Transverse colon (tissue), 4 donors: ENCODE data around the gene DNHD1. TPM values are rescaled to one million over a fixed set of nuclear protein-coding genes. Genes with fewer than 3 reads are reported as not detected.

ENCODE experiments used
- DNase-seq: peaks from one replicate; pipeline ENCODE4 v3.0.0-alpha.2; 2019
- H3K27ac ChIP-seq, 4 donors: fragments of 200-600 bp; sonication (generic); 2 replicates each; pipeline ENCODE4 v1.5.1; 2016 to 2018; ENCODE audit warnings: inconsistent platforms in 4 of 4
- H3K27me3 ChIP-seq: fragments of 200-600 bp; sonication (generic); 2 replicates; pipeline ENCODE4 v1.5.1; 2017; ENCODE audit warnings: inconsistent platforms
- H3K36me3 ChIP-seq, 4 donors: fragments of 200-600 bp; sonication (generic); 2 replicates each; pipeline ENCODE4 v1.5.1; 2017 to 2019; ENCODE audit warnings: inconsistent platforms in 4 of 4
- H3K4me1 ChIP-seq, 4 donors: fragments of 200-600 bp; sonication (generic); 2 replicates each; pipeline ENCODE4 v1.5.1; 2017 to 2020; ENCODE audit warnings: inconsistent platforms in 4 of 4
- H3K4me3 ChIP-seq, 4 donors: fragments of 200-600 bp; sonication (generic); 1 replicate in 1 of 4; 2 replicates in 3 of 4; pipeline versions ENCODE4 v1.5.1 to v1.6.1; 2017 to 2019; ENCODE audit warnings: inconsistent platforms in 4 of 4
- H3K9me3 ChIP-seq, 2 donors: fragments of 200-600 bp; sonication (generic); 2 replicates each; pipeline ENCODE4 v1.5.1; 2017 to 2019; ENCODE audit warnings: inconsistent platforms in 2 of 2
- CTCF ChIP-seq, 5 experiments: fragments of 200-600 bp in 3 of 5; fragments of 450-650 bp in 2 of 5; sonication (generic) in 3 of 5; IDR thresholded peaks; 1 replicate in 2 of 5; 2 replicates in 3 of 5; pipeline ENCODE4 v1.5.1; 2016 to 2017; ENCODE audit warnings: antibody characterized with exemption in 5 of 5, inconsistent platforms in 3 of 5, mild to moderate bottlenecking in 2 of 5, moderate library complexity in 1 of 5
- EP300 ChIP-seq: sonication (generic); formaldehyde crosslinking; IDR thresholded peaks from one replicate; pipeline ENCODE4 v1.6.1; 2017; ENCODE audit warnings: antibody characterized with exemption, low read depth
- POLR2A ChIP-seq: fragments of 450-650 bp; IDR thresholded peaks from one replicate; pipeline ENCODE4 v1.6.1; 2016; ENCODE audit warnings: antibody characterized with exemption, mild to moderate bottlenecking, moderate library complexity
- POLR2AphosphoS5 ChIP-seq, 3 donors: sonication (generic); formaldehyde crosslinking; IDR thresholded peaks; one replicate each; pipeline ENCODE4 v1.6.1; 2016; ENCODE audit warnings: antibody characterized with exemption in 3 of 3
- WGBS, 2 donors: methylation state at CpG; one replicate each; pipeline ENCODE4 v1.1.5; 2018; ENCODE audit warnings: low coverage in 1 of 2; 5-methylcytosine and 5-hydroxymethylcytosine counted together
- in situ Hi-C, 4 donors: fragments of 200-750 bp; cut with MboI; loops; one replicate each; pipeline versions ENCODE4 v1.15.0 to v1.15.1; 2017; ENCODE audit warnings: low sequenced_read_pairs in 3 of 4, low pct_ligation_motif_present in 1 of 4, low pct_unique_long_range_greater_than_20kb in 1 of 4
- intact Hi-C: fragments of 100-400 bp; cut with DNase I; formaldehyde crosslinking; loops from one replicate; pipeline ENCODE4 v1.15.1; 2023; ENCODE audit warnings: low total_unique reads
- total RNA-seq, 4 donors: library from RNA; depleted of rRNA; stranded (reverse); fragments of >200 nt; gene quantifications; one replicate each; pipeline ENCODE4 v1.1.0, GENCODE V29; 2016

The DNHD1 gene
- total RNA-seq, 4 donors from 2014 or later = 19.3 to 57.5 (median 34.0) TPM

DNA sequence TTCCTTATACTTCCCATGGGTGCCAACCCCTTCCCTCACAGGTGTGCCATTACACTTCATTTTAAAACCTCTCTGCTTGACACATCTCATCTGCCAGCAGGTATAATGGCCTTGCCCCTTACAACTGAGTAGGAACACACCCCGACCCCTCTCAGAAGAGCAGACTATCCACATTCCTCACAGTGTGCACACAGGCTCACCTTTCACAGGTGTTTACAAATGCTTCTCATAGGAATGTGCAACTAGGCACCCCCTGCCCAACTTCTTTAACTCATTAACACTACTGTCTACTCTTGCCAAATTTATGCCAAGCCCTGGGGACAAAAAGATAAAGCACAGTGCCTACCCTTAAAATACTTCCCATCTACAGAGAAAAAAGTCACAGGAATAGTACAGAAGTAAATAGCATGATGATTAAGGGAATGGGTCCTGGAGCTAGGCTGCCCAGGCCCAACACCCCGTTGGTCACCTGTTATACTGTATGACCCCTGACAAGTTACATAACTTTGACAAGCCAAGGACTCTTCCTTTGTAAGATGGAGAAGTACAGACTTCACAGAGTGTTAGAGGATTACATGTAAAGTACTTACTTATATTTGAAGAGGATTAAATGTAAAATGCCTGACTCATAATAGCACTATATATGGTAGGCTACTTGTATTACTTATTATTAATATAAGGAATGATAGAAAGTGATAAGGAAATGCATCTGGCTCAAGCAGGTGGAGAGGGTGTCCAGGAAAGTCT, 38.6 kb upstream of the DNHD1 start:
- Histone ChIP-seq H3K27ac (no peak overlapping the region), H3K9me3 (no peaks in the 10 kb centered on the region), H3K36me3 (peaks cover 0 to 21% (median 9%) of the 10 kb centered on the region in 4 donors)

DNA sequence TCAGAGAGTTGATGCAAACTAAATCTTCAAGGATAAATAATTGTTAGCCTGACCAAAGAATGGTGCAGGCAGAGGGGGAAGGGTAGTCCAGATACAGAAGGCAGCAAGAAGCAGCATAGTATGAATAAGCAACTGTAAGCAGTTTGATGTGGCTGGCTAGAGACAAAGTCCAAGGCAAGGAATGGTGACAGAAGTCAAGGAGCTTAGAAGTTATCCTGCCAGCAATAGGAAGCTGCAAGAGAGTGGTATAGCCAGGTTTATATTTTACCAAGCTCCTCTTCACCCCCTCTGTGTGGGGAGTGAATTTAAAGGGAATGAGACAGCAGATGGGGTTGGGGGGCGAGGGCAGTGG, 38.0 kb upstream of the DNHD1 start:
- WGBS, 2 donors = 79% methylated on average over 1 of the region's 1 CpG; no CpG with 5 or more reads in 1 of the 2 donors
- no peak for DNase-seq
- H3K9me3 ChIP-seq = no peaks in the 10 kb centered on the region
- H3K27ac ChIP-seq = no peak overlapping the region
- TF ChIP-seq CTCF (IDR thresholded peaks at IDR 0.05) (no peak), POLR2AphosphoS5 (IDR thresholded peaks at IDR 0.05) (no peak), EP300 (no peak)
- H3K36me3 ChIP-seq = peaks cover 0 to 27% (median 11%) of the 10 kb centered on the region in 4 donors
- in situ Hi-C loops = no loop called here
- no peaks in the 10 kb centered on the region for H3K27me3 ChIP-seq
- no peaks in the 10 kb centered on the region for H3K4me1 ChIP-seq
- no peak overlapping the region for H3K4me3 ChIP-seq
- intact Hi-C loops = no loop called here

More for the DNA sequence above, 38.6 kb upstream of the DNHD1 start:
- intact Hi-C loops (no loop called here), in situ Hi-C loops (no loop called here)
- H3K4me3 ChIP-seq = no peak overlapping the region
- no peak for DNase-seq
- 83 to 100% methylated on average over 1 to 2 of the region's 2 CpGs for WGBS, 2 donors
- H3K4me1 ChIP-seq = no peaks in the 10 kb centered on the region
- TF ChIP-seq CTCF (IDR thresholded peaks at IDR 0.05) (no peak), EP300 (no peak), POLR2AphosphoS5 (IDR thresholded peaks at IDR 0.05) (no peak), POLR2A (no peak)
- H3K27me3 ChIP-seq = no peaks in the 10 kb centered on the region

DNA sequence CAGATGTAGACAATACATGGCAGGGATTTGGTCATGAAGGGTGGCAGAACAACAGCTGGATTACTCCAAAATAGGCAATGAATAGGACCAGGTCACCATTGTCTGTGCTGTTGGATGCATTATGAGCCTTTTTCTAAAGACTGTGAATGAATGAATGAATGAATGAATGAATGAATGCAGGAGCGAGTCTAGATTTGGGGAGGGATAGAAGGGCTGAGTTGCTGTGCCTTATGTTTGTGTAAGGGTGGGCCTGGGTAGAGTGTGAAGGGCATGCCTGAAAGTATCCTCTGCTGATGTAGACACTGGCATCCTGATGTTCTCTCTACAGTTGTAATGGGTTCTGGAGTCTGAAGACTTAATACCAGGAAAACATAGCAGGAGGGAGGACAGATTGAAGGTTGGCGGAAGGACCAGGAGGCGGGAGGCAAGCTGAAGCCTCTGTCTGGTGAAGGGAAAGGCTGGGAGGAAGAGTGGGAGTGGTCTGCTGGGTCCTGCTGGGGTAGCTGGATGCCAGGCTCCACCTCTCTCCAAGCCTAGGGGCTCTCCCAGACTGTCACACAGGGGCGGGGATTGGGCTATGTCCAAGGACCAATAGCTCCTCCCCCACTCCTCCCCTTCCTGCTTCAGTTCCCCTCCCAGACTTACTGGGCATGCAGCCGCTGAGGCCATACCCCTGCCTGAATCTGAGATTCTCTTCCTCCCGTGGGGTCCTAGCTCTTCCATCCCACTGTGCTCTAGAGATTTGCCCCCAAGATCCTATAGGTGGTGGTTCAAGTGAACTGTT, 28.2 kb upstream of the DNHD1 start:
- TF ChIP-seq POLR2A = no peak
- peak in 2 of 3 donors; percentile 5 to 32 for TF ChIP-seq POLR2AphosphoS5 (IDR thresholded peaks at IDR 0.05)
- Histone ChIP-seq H3K9me3 (no peaks in the 10 kb centered on the region), H3K4me1 (peaks cover 20 to 44% (median 25%) of the 10 kb centered on the region in 4 donors), H3K27me3 (no peaks in the 10 kb centered on the region), H3K27ac (peak overlapping the region; percentile 62 to 73 (median 66)), H3K36me3 (peaks cover 0 to 7% (median 0%) of the 10 kb centered on the region in 4 donors), H3K4me3 (no peak overlapping the region)
- in situ Hi-C loops = no loop called here
- peak; percentile 76 for DNase-seq
- WGBS, 2 donors = 53 to 57% methylated on average over 2 to 6 of the region's 6 CpGs
- intact Hi-C loops = no loop called here

- in situ Hi-C loops (no loop called here), intact Hi-C loops (no loop called here)
- Histone ChIP-seq H3K27me3 (no peaks in the 10 kb centered on the region), H3K9me3 (no peaks in the 10 kb centered on the region), H3K4me1 (peaks cover 20 to 49% (median 30%) of the 10 kb centered on the region in 4 donors), H3K4me3 (no peak overlapping the region), H3K27ac (peak overlapping the region; percentile 62 to 73 (median 66)), H3K36me3 (no peaks in the 10 kb centered on the region)
- TF ChIP-seq POLR2A (no peak), CTCF (IDR thresholded peaks at IDR 0.05) (no peak), POLR2AphosphoS5 (IDR thresholded peaks at IDR 0.05) (no peak), EP300 (no peak)
- 17 to 78% methylated on average over 1 of the region's 1 CpG for WGBS, 2 donors
- DNase-seq = no peak
Observed at GRCh38 chr11:6469599-6469998, 27.5 kb upstream of the DNHD1 start.
